Subcutaneous adipose tissue (tissue), 4 donors: ENCODE data around the gene DNM2. TPM values are rescaled to one million over a fixed set of nuclear protein-coding genes. Genes with fewer than 3 reads are reported as not detected.

Source experiments
- CTCF ChIP-seq: fragments of 450-650 bp; IDR thresholded peaks from one replicate; pipeline ENCODE4 v1.5.1; 2016; ENCODE audit warnings: low read depth, mild to moderate bottlenecking, control low read depth, antibody characterized with exemption, moderate library complexity
- total RNA-seq, 4 donors: library from RNA; depleted of rRNA; stranded (reverse); fragments of >200 nt; gene quantifications; one replicate each; pipeline ENCODE4 v1.1.0, GENCODE V29; 2016

The DNM2 gene
- total RNA-seq, 4 donors from 2014 or later = 63.9 to 140 (median 91.5) TPM

GRCh38 chr19:10707440-10707839 is 10.4 kb upstream of the DNM2 start:
- TF ChIP-seq CTCF = no peak

- no peak for TF ChIP-seq CTCF
These were observed 9.6 kb upstream of the DNM2 start for GRCh38 chr19:10708291-10708690.

GRCh38 chr19:10712045-10712444 is 5.8 kb upstream of the DNM2 start:
- no peak for TF ChIP-seq CTCF

- no peak for TF ChIP-seq CTCF
These were observed 5.1 kb upstream of the DNM2 start for GRCh38 chr19:10712754-10713153.

GRCh38 chr19:10713317-10713716 is 4.6 kb upstream of the DNM2 start:
- no peak for TF ChIP-seq CTCF

GRCh38 chr19:10717054-10717355 is 874 bp upstream of the DNM2 start:
- TF ChIP-seq CTCF = no peak

- no peak for TF ChIP-seq CTCF
These were observed 622 bp downstream of the DNM2 start for GRCh38 chr19:10718205-10719196.
